PC-9 (cell line): ENCODE data around the gene TSPEAR. TPM values are rescaled to one million over a fixed set of nuclear protein-coding genes. Genes with fewer than 3 reads are reported as not detected.

Experiments
- BruUV-seq: library from RNA; stranded (reverse); fragments of 400-500 nt; replicated peaks from 2 replicates; lab custom pipeline; 2021; lab: Mats Ljungman, UMichigan
- CTCF ChIA-PET: fragments of 300-600 bp; sonication (Branson Sonifier 250); formaldehyde crosslinking; loops from one replicate; lab custom pipeline; 2022; ENCODE audit warnings: antibody characterized with exemption; lab: Charles Lee
- POLR2A ChIA-PET: fragments of 300-600 bp; sonication (Branson Sonifier 250); formaldehyde crosslinking; loops from one replicate; lab custom pipeline; 2022; ENCODE audit warnings: antibody characterized with exemption; ENCODE audit not compliant: unreplicated experiment; lab: Charles Lee
- DNase-seq, 2 experiments: peaks; one replicate each; pipeline versions ENCODE4 v3.0.0 to v3.0.0-alpha.2; 2015 to 2022; ENCODE audit warnings: mixed read lengths in 1 of 2
- H2AFZ ChIP-seq: fragments of 200-600 bp; sonication (generic); 2 replicates; pipeline ENCODE4 v1.8.1; 2017; ENCODE audit warnings: antibody characterized with exemption
- H3F3A ChIP-seq: fragments of 200-600 bp; sonication (generic); 2 replicates; pipeline ENCODE4 v1.8.1; 2017; ENCODE audit warnings: antibody characterized with exemption, mild to moderate bottlenecking, low read depth; ENCODE audit not compliant: insufficient read depth
- H3K27ac ChIP-seq: fragments of 200-600 bp; sonication (generic); 2 replicates; pipeline ENCODE4 v1.6.1; 2016; ENCODE audit warnings: mixed run types
- H3K27me3 ChIP-seq: fragments of 200-600 bp; sonication (generic); 2 replicates; pipeline ENCODE4 v1.6.1; 2016; ENCODE audit warnings: low read depth, mixed run types; ENCODE audit not compliant: insufficient read depth
- H3K36me3 ChIP-seq: fragments of 200-600 bp; sonication (generic); 2 replicates; pipeline ENCODE4 v1.6.1; 2016; ENCODE audit warnings: low read depth, mixed run types
- H3K4me1 ChIP-seq: fragments of 200-600 bp; sonication (generic); replicated peaks from 2 replicates; pipeline ENCODE4 v1.6.1; 2016; ENCODE audit warnings: mixed run types; ENCODE audit not compliant: insufficient read depth
- H3K4me2 ChIP-seq: fragments of 200-600 bp; sonication (generic); 2 replicates; pipeline ENCODE4 v1.6.1; 2017; ENCODE audit warnings: mixed run types
- H3K4me3 ChIP-seq: fragments of 200-600 bp; sonication (generic); 2 replicates; pipeline ENCODE4 v1.6.1; 2016; ENCODE audit warnings: mixed run types
- H3K79me2 ChIP-seq: fragments of 200-600 bp; sonication (generic); 2 replicates; pipeline ENCODE4 v1.6.1; 2017; ENCODE audit warnings: low read depth, mixed run types
- H3K9me2 ChIP-seq: fragments of 200-600 bp; sonication (generic); 2 replicates; pipeline ENCODE4 v1.8.1; 2017; ENCODE audit warnings: mild to moderate bottlenecking; ENCODE audit not compliant: insufficient read depth
- H3K9me3 ChIP-seq: fragments of 200-600 bp; sonication (generic); 2 replicates; pipeline ENCODE4 v1.8.1; 2016; ENCODE audit warnings: low read depth; ENCODE audit not compliant: insufficient read depth
- H4K20me1 ChIP-seq: fragments of 200-600 bp; sonication (generic); 2 replicates; pipeline ENCODE4 v1.8.1; 2017; ENCODE audit not compliant: insufficient read depth
- EZH2 ChIP-seq: fragments of 200-600 bp; sonication (generic); IDR thresholded peaks from 2 replicates; pipeline ENCODE4 v1.8.0; 2017; ENCODE audit warnings: antibody characterized with exemption, low read depth
- intact Hi-C: fragments of 100-400 bp; cut with micrococcal nuclease; formaldehyde crosslinking; loops from one replicate; pipeline ENCODE4 v1.10.0; 2022; ENCODE audit not compliant: unreplicated experiment
- total RNA-seq: library from RNA; stranded (reverse); gene quantifications from 2 replicates; pipeline ENCODE4 v1.2.3, GENCODE V29; 2021
- TF ChIP-seq, protein P1 (sequence below): fragments of 200-600 bp; sonication (generic); conservative IDR thresholded peaks from 2 replicates; pipeline ENCODE4 v1.6.1; 2017; ENCODE audit warnings: mixed run types, antibody characterized with exemption, mild to moderate bottlenecking, moderate library complexity

Gene TSPEAR
- total RNA-seq, 1 experiment from 2014 or later, result not detected

GRCh38 chr21:44552681-44553080 lies 158.7 kb downstream of the TSPEAR start:
- H2AFZ ChIP-seq, result no peak overlapping the region
- no peaks in the 10 kb centered on the region for H3K9me2 ChIP-seq
- H3K4me2 ChIP-seq, result no peak overlapping the region
- H4K20me1 ChIP-seq, result no peaks in the 10 kb centered on the region
- intact Hi-C loops, result no loop called here
- BruUV-seq, result no TSS peak
- no peak for DNase-seq
- no peaks in the 10 kb centered on the region for H3F3A ChIP-seq
- TF ChIP-seq EZH2, result no peak
- TF ChIP-seq, protein P1, sequence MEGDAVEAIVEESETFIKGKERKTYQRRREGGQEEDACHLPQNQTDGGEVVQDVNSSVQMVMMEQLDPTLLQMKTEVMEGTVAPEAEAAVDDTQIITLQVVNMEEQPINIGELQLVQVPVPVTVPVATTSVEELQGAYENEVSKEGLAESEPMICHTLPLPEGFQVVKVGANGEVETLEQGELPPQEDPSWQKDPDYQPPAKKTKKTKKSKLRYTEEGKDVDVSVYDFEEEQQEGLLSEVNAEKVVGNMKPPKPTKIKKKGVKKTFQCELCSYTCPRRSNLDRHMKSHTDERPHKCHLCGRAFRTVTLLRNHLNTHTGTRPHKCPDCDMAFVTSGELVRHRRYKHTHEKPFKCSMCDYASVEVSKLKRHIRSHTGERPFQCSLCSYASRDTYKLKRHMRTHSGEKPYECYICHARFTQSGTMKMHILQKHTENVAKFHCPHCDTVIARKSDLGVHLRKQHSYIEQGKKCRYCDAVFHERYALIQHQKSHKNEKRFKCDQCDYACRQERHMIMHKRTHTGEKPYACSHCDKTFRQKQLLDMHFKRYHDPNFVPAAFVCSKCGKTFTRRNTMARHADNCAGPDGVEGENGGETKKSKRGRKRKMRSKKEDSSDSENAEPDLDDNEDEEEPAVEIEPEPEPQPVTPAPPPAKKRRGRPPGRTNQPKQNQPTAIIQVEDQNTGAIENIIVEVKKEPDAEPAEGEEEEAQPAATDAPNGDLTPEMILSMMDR, result no peak
- H3K79me2 ChIP-seq, result no peaks in the 10 kb centered on the region
- peaks cover 70% of the 10 kb centered on the region for H3K27me3 ChIP-seq
- POLR2A ChIA-PET, result no interaction called here
- CTCF ChIA-PET, result no interaction called here
- no peak overlapping the region for H3K4me3 ChIP-seq
- no peaks in the 10 kb centered on the region for H3K36me3 ChIP-seq
- no peaks in the 10 kb centered on the region for H3K4me1 ChIP-seq
- H3K9me3 ChIP-seq, result no peaks in the 10 kb centered on the region
- no peak overlapping the region for H3K27ac ChIP-seq

DNA sequence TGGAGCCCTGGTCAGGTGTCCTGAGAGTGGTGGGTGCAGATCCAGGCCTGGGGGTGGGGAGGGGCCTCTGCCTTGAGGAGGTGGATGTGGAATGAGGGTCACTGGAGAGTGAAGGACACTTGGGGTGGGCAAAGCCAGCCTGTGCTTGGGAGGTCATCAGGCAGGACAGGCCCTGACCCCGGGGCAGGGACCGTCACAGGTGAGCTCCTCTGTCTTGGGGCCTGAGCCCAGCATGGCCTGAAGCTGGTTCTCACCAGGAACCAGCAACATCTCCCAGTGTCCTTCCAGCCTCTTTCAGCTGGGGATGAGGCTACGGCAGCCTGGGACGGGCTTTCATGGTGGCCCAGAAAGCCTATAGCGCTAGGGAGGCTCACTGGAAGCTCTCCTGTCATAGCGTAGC lies 159.2 kb downstream of the TSPEAR start:
- POLR2A ChIA-PET, result no interaction called here
- TF ChIP-seq, protein P1, result no peak
- no peak for TF ChIP-seq EZH2
- Histone ChIP-seq H3K36me3 (no peaks in the 10 kb centered on the region), H3K27me3 (peaks cover 73% of the 10 kb centered on the region), H3K4me1 (no peaks in the 10 kb centered on the region), H3F3A (no peaks in the 10 kb centered on the region), H2AFZ (no peak overlapping the region), H4K20me1 (no peaks in the 10 kb centered on the region), H3K9me2 (no peaks in the 10 kb centered on the region), H3K79me2 (no peaks in the 10 kb centered on the region), H3K4me2 (no peak overlapping the region), H3K9me3 (no peaks in the 10 kb centered on the region), H3K27ac (no peak overlapping the region), H3K4me3 (no peak overlapping the region)
- no peak for DNase-seq
- BruUV-seq, result no TSS peak
- intact Hi-C loops, result no loop called here
- CTCF ChIA-PET, result no interaction called here

GRCh38 chr21:44551340-44551961 lies 159.9 kb downstream of the TSPEAR start, which contains the start of gene KRTAP10-2:
TSS of gene KRTAP10-2 (minus strand) at chr21:44551505. CDS start at chr21:44551458, 47 bp downstream.
- no peaks in the 10 kb centered on the region for H3K79me2 ChIP-seq
- TF ChIP-seq, protein P1, result no peak
- no peak for TF ChIP-seq EZH2
- DNase-seq, result no peak
- BruUV-seq, result no TSS peak
- no peak within 1 kb of the TSS for H3K4me3 ChIP-seq
- peaks cover 73% of the 10 kb centered on the region for H3K27me3 ChIP-seq
- no peaks in the 10 kb centered on the region for H3F3A ChIP-seq
- intact Hi-C loops, result no loop called here
- no peaks in the 10 kb centered on the region for H3K4me1 ChIP-seq
- ChIA-PET POLR2A (interaction anchor here (0.5 kb wide), 1 partner anchor 90 kb away, joined by 9 read pairs; no protein-coding TSS in a partner anchor), CTCF (no interaction called here)
- no peaks in the 10 kb centered on the region for H3K9me3 ChIP-seq
- H2AFZ ChIP-seq, result no peak within 1 kb of the TSS
- no peaks in the 10 kb centered on the region for H3K36me3 ChIP-seq
- H3K9me2 ChIP-seq, result no peaks in the 10 kb centered on the region
- H3K27ac ChIP-seq, result no peak within 1 kb of the TSS
- no peaks in the 10 kb centered on the region for H4K20me1 ChIP-seq
- no peak within 1 kb of the TSS for H3K4me2 ChIP-seq
